SJSA1 (cell line): Measurements from ENCODE around the gene UBTD2. TPM values are rescaled to one million over a fixed set of nuclear protein-coding genes. Genes with fewer than 3 reads are reported as not detected.

ENCODE experiments used
- DNase-seq, 2 experiments: peaks; one replicate each; pipeline ENCODE4 v3.0.0-alpha.2; 2015 to 2020; ENCODE audit warnings: low spot score in 2 of 2, low read depth in 1 of 2
- H3K27ac ChIP-seq: fragments of 250-450 bp; sonication (Bioruptor Pico); 2 replicates; pipeline ENCODE4 v1.5.1; 2020; ENCODE audit warnings: mild to moderate bottlenecking, moderate library complexity
- H3K27me3 ChIP-seq: fragments of 250-450 bp; sonication (Bioruptor Pico); replicated peaks from 2 replicates; pipeline ENCODE4 v1.5.1; 2020; ENCODE audit warnings: mild to moderate bottlenecking, moderate library complexity
- H3K36me3 ChIP-seq: fragments of 250-450 bp; sonication (Bioruptor Pico); 2 replicates; pipeline ENCODE4 v1.5.1; 2020; ENCODE audit warnings: mild to moderate bottlenecking
- H3K4me1 ChIP-seq: fragments of 250-450 bp; sonication (Bioruptor Pico); replicated peaks from 2 replicates; pipeline ENCODE4 v1.6.1; 2021; ENCODE audit warnings: mild to moderate bottlenecking
- H3K4me3 ChIP-seq: fragments of 250-450 bp; sonication (Bioruptor Pico); 2 replicates; pipeline ENCODE4 v1.5.1; 2020; ENCODE audit warnings: mild to moderate bottlenecking
- H3K9me3 ChIP-seq: fragments of 250-450 bp; sonication (Bioruptor Pico); replicated peaks from 2 replicates; pipeline ENCODE4 v1.5.1; 2020; ENCODE audit warnings: mild to moderate bottlenecking
- total RNA-seq: library from RNA; depleted of rRNA; stranded (reverse); fragments of >200 nt; shearing (Covaris generic); gene quantifications from 2 replicates; pipeline ENCODE4 v1.2.3, GENCODE V29; 2014

Gene UBTD2
- total RNA-seq, 1 experiment from 2014 or later = 63.4 TPM

GRCh38 chr5:172188033-172188892 lies 95.3 kb downstream of the UBTD2 start, which contains the start of gene STK10:
TSS of gene STK10 (minus strand) at chr5:172188224. CDS start at chr5:172188042, 182 bp downstream.
- Histone ChIP-seq H3K4me1 (peaks cover 21% of the 10 kb centered on the region), H3K36me3 (peaks cover 39% of the 10 kb centered on the region), H3K9me3 (no peaks in the 10 kb centered on the region), H3K27ac (peak within 1 kb of the TSS; percentile 60), H3K27me3 (no peaks in the 10 kb centered on the region), H3K4me3 (peak within 1 kb of the TSS; percentile 86)
- peak; percentile 97 to 98 for DNase-seq

- Histone ChIP-seq H3K4me3 (peak overlapping the region; percentile 86), H3K36me3 (peaks cover 46% of the 10 kb centered on the region), H3K27me3 (no peaks in the 10 kb centered on the region), H3K4me1 (peaks cover 21% of the 10 kb centered on the region), H3K27ac (peak overlapping the region; percentile 60), H3K9me3 (no peaks in the 10 kb centered on the region)
- peak; percentile 78 to 90 for DNase-seq
Measured at GRCh38 chr5:172187118-172188032, 96.2 kb downstream of the UBTD2 start.

- Histone ChIP-seq H3K36me3 (peaks cover 51% of the 10 kb centered on the region), H3K9me3 (no peaks in the 10 kb centered on the region), H3K4me1 (peaks cover 21% of the 10 kb centered on the region), H3K4me3 (peak overlapping the region; percentile 86), H3K27me3 (no peaks in the 10 kb centered on the region), H3K27ac (peak overlapping the region; percentile 60)
- no peak for DNase-seq
Measured at GRCh38 chr5:172186114-172186695, 97.4 kb downstream of the UBTD2 start.

- H3K27ac ChIP-seq = no peak overlapping the region
- H3K27me3 ChIP-seq = no peaks in the 10 kb centered on the region
- H3K4me3 ChIP-seq = no peak overlapping the region
- DNase-seq = no peak
- H3K9me3 ChIP-seq = no peaks in the 10 kb centered on the region
- peaks cover 31% of the 10 kb centered on the region for H3K4me1 ChIP-seq
- peaks cover 60% of the 10 kb centered on the region for H3K36me3 ChIP-seq
Measured at GRCh38 chr5:172185096-172185461, 98.5 kb downstream of the UBTD2 start.

- Histone ChIP-seq H3K9me3 (no peaks in the 10 kb centered on the region), H3K27me3 (no peaks in the 10 kb centered on the region), H3K4me1 (peaks cover 43% of the 10 kb centered on the region), H3K4me3 (no peak overlapping the region), H3K36me3 (peaks cover 60% of the 10 kb centered on the region), H3K27ac (no peak overlapping the region)
- DNase-seq = no peak
Measured at GRCh38 chr5:172183881-172184280, 99.7 kb downstream of the UBTD2 start.

- H3K4me3 ChIP-seq = no peak overlapping the region
- H3K9me3 ChIP-seq = no peaks in the 10 kb centered on the region
- peaks cover 52% of the 10 kb centered on the region for H3K36me3 ChIP-seq
- DNase-seq = no peak
- H3K27me3 ChIP-seq = no peaks in the 10 kb centered on the region
- H3K4me1 ChIP-seq = peaks cover 42% of the 10 kb centered on the region
- no peak overlapping the region for H3K27ac ChIP-seq
Measured at GRCh38 chr5:172182291-172182690, 101.3 kb downstream of the UBTD2 start.

GRCh38 chr5:172180936-172181335 lies 102.6 kb downstream of the UBTD2 start:
- Histone ChIP-seq H3K4me1 (peaks cover 32% of the 10 kb centered on the region), H3K9me3 (no peaks in the 10 kb centered on the region), H3K27me3 (no peaks in the 10 kb centered on the region), H3K36me3 (peaks cover 44% of the 10 kb centered on the region), H3K27ac (no peak overlapping the region), H3K4me3 (no peak overlapping the region)
- DNase-seq = no peak

- 0 out of 2 replicates have a peak overlapping the region, but pooled peaks have one; percentile 2 for H3K4me3 ChIP-seq
- H3K27ac ChIP-seq = peak overlapping the region; percentile 65
- H3K36me3 ChIP-seq = peaks cover 32% of the 10 kb centered on the region
- peaks cover 41% of the 10 kb centered on the region for H3K4me1 ChIP-seq
- no peaks in the 10 kb centered on the region for H3K9me3 ChIP-seq
- no peaks in the 10 kb centered on the region for H3K27me3 ChIP-seq
- DNase-seq = peak; percentile 82 to 87
Measured at GRCh38 chr5:172178991-172179989, 104.3 kb downstream of the UBTD2 start.

- Histone ChIP-seq H3K27me3 (no peaks in the 10 kb centered on the region), H3K4me1 (peaks cover 50% of the 10 kb centered on the region), H3K27ac (no peak overlapping the region), H3K36me3 (peaks cover 27% of the 10 kb centered on the region), H3K9me3 (no peaks in the 10 kb centered on the region), H3K4me3 (no peak overlapping the region)
- DNase-seq = no peak
Measured at GRCh38 chr5:172178301-172178987, 105.1 kb downstream of the UBTD2 start.

GRCh38 chr5:172177176-172177575 lies 106.4 kb downstream of the UBTD2 start:
- Histone ChIP-seq H3K27ac (no peak overlapping the region), H3K4me1 (peaks cover 62% of the 10 kb centered on the region), H3K36me3 (peaks cover 29% of the 10 kb centered on the region), H3K4me3 (no peak overlapping the region), H3K9me3 (no peaks in the 10 kb centered on the region), H3K27me3 (no peaks in the 10 kb centered on the region)
- DNase-seq = no peak

GRCh38 chr5:172175263-172175719 lies 108.3 kb downstream of the UBTD2 start:
- DNase-seq = no peak
- no peaks in the 10 kb centered on the region for H3K27me3 ChIP-seq
- H3K4me3 ChIP-seq = no peak overlapping the region
- no peaks in the 10 kb centered on the region for H3K9me3 ChIP-seq
- peaks cover 57% of the 10 kb centered on the region for H3K4me1 ChIP-seq
- H3K27ac ChIP-seq = no peak overlapping the region
- H3K36me3 ChIP-seq = peaks cover 26% of the 10 kb centered on the region

- Histone ChIP-seq H3K36me3 (peaks cover 29% of the 10 kb centered on the region), H3K9me3 (no peaks in the 10 kb centered on the region), H3K4me3 (no peak overlapping the region), H3K27me3 (no peaks in the 10 kb centered on the region), H3K27ac (peak overlapping the region; percentile 11), H3K4me1 (peaks cover 41% of the 10 kb centered on the region)
- peak; percentile 85 to 94 for DNase-seq
Measured at GRCh38 chr5:172173564-172174153, 109.9 kb downstream of the UBTD2 start.
